GM12873 (cell line): Measurements from ENCODE around the gene IL31.
A peak's percentile ranks its signal among the peaks of the same experiment; 100 is the strongest.

Source experiments
- TF ChIP-seq, protein P1 (sequence below): IDR thresholded peaks from 2 replicates; pipeline ENCODE4 v1.5.1; 2012; ENCODE audit warnings: low read depth, mild to moderate bottlenecking, moderate library complexity, low read length, control low read depth; ENCODE audit not compliant: insufficient read depth; ENCODE audit errors: missing control alignments

IL31 gene

DNA sequence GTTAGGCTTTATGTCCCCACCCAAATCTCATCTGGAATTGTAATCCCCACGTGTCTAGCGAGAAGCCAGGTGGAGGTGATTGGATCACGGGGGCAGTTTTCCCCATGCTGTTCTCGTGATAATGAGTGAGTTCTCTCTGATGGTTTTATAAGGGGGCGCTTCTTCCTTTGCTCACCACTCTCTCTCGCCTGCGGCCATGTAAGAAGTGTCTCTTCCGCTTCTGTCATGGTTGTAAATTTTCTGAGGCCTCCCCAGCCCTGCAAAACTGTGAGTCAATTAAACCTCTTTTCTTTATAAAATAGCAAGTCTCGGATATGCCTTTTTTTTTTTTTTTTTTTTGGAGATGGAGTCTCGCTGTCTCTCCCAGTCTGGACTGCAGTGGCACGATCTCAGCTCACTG is 13.3 kb downstream of the IL31 start:
- TF ChIP-seq, protein P1, sequence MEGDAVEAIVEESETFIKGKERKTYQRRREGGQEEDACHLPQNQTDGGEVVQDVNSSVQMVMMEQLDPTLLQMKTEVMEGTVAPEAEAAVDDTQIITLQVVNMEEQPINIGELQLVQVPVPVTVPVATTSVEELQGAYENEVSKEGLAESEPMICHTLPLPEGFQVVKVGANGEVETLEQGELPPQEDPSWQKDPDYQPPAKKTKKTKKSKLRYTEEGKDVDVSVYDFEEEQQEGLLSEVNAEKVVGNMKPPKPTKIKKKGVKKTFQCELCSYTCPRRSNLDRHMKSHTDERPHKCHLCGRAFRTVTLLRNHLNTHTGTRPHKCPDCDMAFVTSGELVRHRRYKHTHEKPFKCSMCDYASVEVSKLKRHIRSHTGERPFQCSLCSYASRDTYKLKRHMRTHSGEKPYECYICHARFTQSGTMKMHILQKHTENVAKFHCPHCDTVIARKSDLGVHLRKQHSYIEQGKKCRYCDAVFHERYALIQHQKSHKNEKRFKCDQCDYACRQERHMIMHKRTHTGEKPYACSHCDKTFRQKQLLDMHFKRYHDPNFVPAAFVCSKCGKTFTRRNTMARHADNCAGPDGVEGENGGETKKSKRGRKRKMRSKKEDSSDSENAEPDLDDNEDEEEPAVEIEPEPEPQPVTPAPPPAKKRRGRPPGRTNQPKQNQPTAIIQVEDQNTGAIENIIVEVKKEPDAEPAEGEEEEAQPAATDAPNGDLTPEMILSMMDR: no peak

DNA sequence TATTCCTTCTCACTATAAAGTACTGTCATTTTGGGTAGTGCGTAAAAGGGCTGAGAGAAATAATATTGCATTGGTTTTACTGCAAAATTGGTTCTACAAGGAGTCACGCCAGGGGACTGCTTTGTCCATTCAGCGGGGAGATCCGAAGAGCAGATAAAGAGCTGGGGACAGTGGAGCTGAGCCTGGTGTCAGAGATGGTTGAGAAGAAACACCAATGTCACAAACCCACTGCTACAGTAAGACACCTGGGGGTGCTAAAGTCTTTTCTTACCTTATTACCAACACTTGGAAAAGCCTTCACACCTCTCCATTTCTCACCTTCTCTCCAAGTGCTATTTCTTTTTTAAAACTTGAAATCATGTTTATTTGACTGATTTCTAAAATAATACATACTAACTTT is 14.1 kb downstream of the IL31 start:
- TF ChIP-seq, protein P1: peak; percentile 31

- TF ChIP-seq, protein P1: no peak
Observed at GRCh38 chr12:122158700-122159285, 15.2 kb downstream of the IL31 start.

DNA sequence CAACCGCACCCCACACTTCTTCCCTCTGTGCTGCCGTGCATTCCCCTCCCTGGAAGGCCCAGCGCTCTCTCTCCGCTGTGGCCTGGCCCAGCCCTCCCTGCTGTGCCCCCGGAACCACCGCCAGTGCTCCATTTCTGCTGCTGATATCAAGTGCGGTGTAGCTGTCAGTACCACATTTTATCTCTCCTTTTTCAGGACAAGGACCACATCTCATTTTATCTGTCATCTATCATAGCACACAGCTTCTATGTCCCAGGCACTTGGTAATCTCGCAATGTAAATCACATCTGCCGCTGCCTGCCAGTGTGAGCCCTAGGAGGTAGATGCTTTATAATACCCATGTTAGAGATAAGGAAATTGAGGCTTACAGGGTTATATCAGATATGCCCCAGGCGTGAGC is 18.3 kb downstream of the IL31 start:
- TF ChIP-seq, protein P1: no peak

DNA sequence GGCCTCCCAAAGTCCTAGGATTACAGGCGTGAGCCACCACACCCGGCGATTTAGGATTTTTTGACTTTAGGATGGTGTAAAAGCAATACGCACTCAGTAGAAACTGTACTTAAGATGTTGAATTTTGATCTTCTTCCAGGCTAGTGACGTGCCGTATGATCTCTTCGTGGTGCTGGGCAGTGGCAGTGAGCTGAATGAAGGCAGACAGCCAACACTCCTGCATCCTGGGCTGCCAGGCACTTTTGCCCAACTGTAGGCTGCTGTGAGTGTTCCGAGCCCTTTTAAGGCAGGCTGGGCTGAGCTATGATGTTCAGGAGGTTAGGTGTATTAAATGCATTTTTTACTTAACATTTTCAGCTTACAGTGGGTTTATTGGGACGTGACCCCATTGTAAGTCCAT is 21.3 kb downstream of the IL31 start:
- TF ChIP-seq, protein P1: no peak

GRCh38 chr12:122150127-122150681 is 23.8 kb downstream of the IL31 start:
- TF ChIP-seq, protein P1: no peak

DNA sequence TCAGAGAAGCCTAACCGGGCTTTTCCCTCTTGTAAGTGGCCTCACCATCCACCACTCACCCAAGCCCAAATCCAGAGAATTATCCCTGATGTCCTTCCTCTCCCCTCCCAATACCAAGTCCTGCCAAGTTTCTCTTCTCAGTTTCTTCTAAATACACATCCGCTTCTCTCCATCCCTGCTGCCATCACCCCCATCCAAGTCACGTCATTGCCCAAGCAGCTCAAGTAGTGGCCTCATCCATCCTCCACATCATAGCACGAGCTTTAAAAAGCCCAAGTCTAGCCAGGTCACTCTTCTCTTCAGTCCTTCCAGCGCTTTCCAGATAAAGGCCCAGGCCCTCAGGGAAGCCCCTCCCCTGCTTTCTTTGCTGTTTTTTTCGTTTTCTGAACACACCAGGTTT is 25.4 kb downstream of the IL31 start:
- TF ChIP-seq, protein P1: no peak
